MCF 10A (cell line): ENCODE results near the gene LRPPRC. TPM values are rescaled to one million over a fixed set of nuclear protein-coding genes. Genes with fewer than 3 reads are reported as not detected.

Source experiments
- BruUV-seq: library from RNA; stranded (reverse); fragments of 400-500 nt; replicated peaks from 2 replicates; lab custom pipeline; 2021; lab: Mats Ljungman, UMichigan
- CTCF ChIA-PET: fragments of 300-600 bp; sonication (Branson Sonifier 250); formaldehyde crosslinking; extraction: SDS; loops from one replicate; lab custom pipeline; 2021; ENCODE audit warnings: antibody characterized with exemption, inconsistent platforms; lab: Yijun Ruan, JAX
- POLR2A ChIA-PET: fragments of 300-600, 350-650 bp; sonication (Branson Sonifier 250); formaldehyde crosslinking; extraction: SDS; loops from one replicate; lab custom pipeline; 2020; ENCODE audit warnings: antibody characterized with exemption, inconsistent platforms; lab: Yijun Ruan, JAX
- DNase-seq: peaks from one replicate; pipeline ENCODE4 v3.0.0-alpha.2; 2018; ENCODE audit not compliant: unreplicated experiment
- H3K27ac Mint-ChIP-seq: one replicate; pipeline ENCODE4 v1.8.0; 2022; ENCODE audit warnings: mild to moderate bottlenecking, low read depth, mixed read lengths; ENCODE audit not compliant: unreplicated experiment
- H3K27me3 Mint-ChIP-seq: one replicate; pipeline ENCODE4 v1.8.0; 2022; ENCODE audit warnings: mixed read lengths; ENCODE audit not compliant: insufficient read depth, unreplicated experiment
- H3K36me3 Mint-ChIP-seq: one replicate; pipeline ENCODE4 v1.8.0; 2022; ENCODE audit warnings: mild to moderate bottlenecking, moderate library complexity, mixed read lengths; ENCODE audit not compliant: insufficient read depth, unreplicated experiment
- H3K4me1 Mint-ChIP-seq: one replicate; pipeline ENCODE4 v1.8.0; 2022; ENCODE audit warnings: mixed read lengths; ENCODE audit not compliant: insufficient read depth, unreplicated experiment
- H3K4me3 Mint-ChIP-seq: one replicate; pipeline ENCODE4 v1.8.0; 2022; ENCODE audit warnings: mild to moderate bottlenecking, moderate library complexity, mixed read lengths; ENCODE audit not compliant: unreplicated experiment
- H3K9me3 Mint-ChIP-seq: one replicate; pipeline ENCODE4 v1.8.0; 2022; ENCODE audit warnings: mixed read lengths; ENCODE audit not compliant: unreplicated experiment
- CTCF ChIP-seq: fragments of 200-600 bp; IDR thresholded peaks from one replicate; pipeline ENCODE4 v1.8.0; 2022; ENCODE audit warnings: antibody characterized with exemption, mild to moderate bottlenecking; ENCODE audit not compliant: unreplicated experiment
- intact Hi-C: fragments of 100-400 bp; cut with micrococcal nuclease; formaldehyde crosslinking; loops from 2 replicates; pipeline ENCODE4 v1.14.1; 2022
- total RNA-seq: library from RNA; stranded (reverse); gene quantifications from 2 replicates; pipeline ENCODE4 v1.2.3, GENCODE V29; 2022

The LRPPRC gene
- total RNA-seq, 1 experiment from 2014 or later: 160 TPM

DNA sequence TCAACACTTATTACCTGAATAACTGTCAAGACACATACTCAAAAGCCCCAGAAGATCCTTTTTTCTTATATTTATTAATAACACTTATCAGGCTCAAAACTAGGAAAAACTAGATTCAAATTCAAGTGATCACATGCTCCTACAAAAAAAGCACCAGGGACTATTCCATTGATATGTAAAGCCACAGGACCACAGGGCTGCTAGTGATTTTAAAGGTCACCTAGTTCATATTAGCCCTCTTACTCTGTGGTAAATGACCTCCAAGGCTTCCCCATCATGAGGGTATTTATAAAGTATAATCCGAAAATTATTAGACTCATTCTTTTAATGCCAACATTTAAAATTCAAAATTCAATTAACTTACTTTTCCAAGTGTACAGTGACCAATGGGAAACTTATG is 52.5 kb downstream of the LRPPRC start:
- Mint-ChIP-seq H3K36me3 (peaks cover 87% of the 10 kb centered on the region), H3K4me3 (no peak overlapping the region), H3K4me1 (no peaks in the 10 kb centered on the region), H3K27ac (no peak overlapping the region), H3K9me3 (no peaks in the 10 kb centered on the region), H3K27me3 (no peaks in the 10 kb centered on the region)
- ChIA-PET CTCF (no interaction called here), POLR2A (no interaction called here)
- no peak for TF ChIP-seq CTCF
- no TSS peak for BruUV-seq
- intact Hi-C loops: no loop called here
- no peak for DNase-seq

DNA sequence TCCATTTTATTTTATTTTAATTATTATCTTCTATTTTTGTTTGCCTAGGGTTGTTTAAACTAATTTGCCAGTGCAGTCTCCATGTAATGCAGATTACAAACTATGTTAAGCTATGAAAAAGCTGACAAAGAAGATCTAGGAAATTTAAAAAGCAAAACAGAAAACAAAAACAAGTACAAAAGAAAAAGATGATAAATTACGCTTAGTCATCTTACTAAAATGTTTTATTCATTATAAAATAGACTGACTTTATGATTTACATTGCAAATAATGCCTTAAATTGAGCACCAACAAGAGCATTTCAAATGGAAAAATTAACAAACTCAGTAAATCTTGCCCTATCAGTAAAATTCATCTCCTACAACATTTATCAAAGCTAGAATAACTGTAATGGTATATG is 52.9 kb downstream of the LRPPRC start:
- no peaks in the 10 kb centered on the region for H3K27me3 Mint-ChIP-seq

GRCh38 chr2:43941966-43942365 is 53.8 kb downstream of the LRPPRC start:
- BruUV-seq: no TSS peak
- POLR2A ChIA-PET: interaction anchor here (1.4 kb wide), 1 partner anchor 10 kb away, joined by 6 read pairs; no protein-coding TSS in a partner anchor

More for the DNA sequence above, 52.9 kb downstream of the LRPPRC start:
- Mint-ChIP-seq H3K36me3 (peaks cover 83% of the 10 kb centered on the region), H3K4me1 (no peaks in the 10 kb centered on the region), H3K27ac (peak overlapping the region; percentile 27), H3K9me3 (no peaks in the 10 kb centered on the region), H3K4me3 (no peak overlapping the region)
- TF ChIP-seq CTCF: no peak
- intact Hi-C loops: no loop called here
- DNase-seq: no peak
- ChIA-PET CTCF (no interaction called here), POLR2A (no interaction called here)
- no TSS peak for BruUV-seq

GRCh38 chr2:43941359-43941758 is 54.4 kb downstream of the LRPPRC start:
- no peak for TF ChIP-seq CTCF
- no peaks in the 10 kb centered on the region for H3K9me3 Mint-ChIP-seq
- H3K4me3 Mint-ChIP-seq: no peak overlapping the region
- intact Hi-C loops: no loop called here
- no peaks in the 10 kb centered on the region for H3K4me1 Mint-ChIP-seq
- DNase-seq: no peak
- no TSS peak for BruUV-seq
- H3K27me3 Mint-ChIP-seq: no peaks in the 10 kb centered on the region
- ChIA-PET CTCF (interaction anchor here (0.6 to 0.8 kb wide), 2 partner anchors 9 to 639 kb away, joined by 3 read pairs; no protein-coding TSS in a partner anchor), POLR2A (interaction anchor here (0.7 to 1.4 kb wide), 3 partner anchors 10 to 1644 kb away, joined by 3 to 6 read pairs (median 4); no protein-coding TSS in a partner anchor)
- no peak overlapping the region for H3K27ac Mint-ChIP-seq
- peaks cover 77% of the 10 kb centered on the region for H3K36me3 Mint-ChIP-seq

More at GRCh38 chr2:43941966-43942365, 53.8 kb downstream of the LRPPRC start:
- TF ChIP-seq CTCF: no peak
- no peaks in the 10 kb centered on the region for H3K4me1 Mint-ChIP-seq
- no peaks in the 10 kb centered on the region for H3K27me3 Mint-ChIP-seq
- no peak for DNase-seq
- intact Hi-C loops: no loop called here
- CTCF ChIA-PET: no interaction called here
- H3K36me3 Mint-ChIP-seq: peaks cover 82% of the 10 kb centered on the region
- H3K9me3 Mint-ChIP-seq: no peaks in the 10 kb centered on the region
- no peak overlapping the region for H3K4me3 Mint-ChIP-seq
- H3K27ac Mint-ChIP-seq: no peak overlapping the region
